NCI-H526 treated with DMSO at 0.1 percent for 48 hours (cell line): Measurements from ENCODE around the gene GPC5.
"Not testable (repeated sequence)": the region's sequence is repeated elsewhere in the genome, so short reads cannot be mapped to it uniquely, and the experiment has no call there.

Source experiments
- DNase-seq: peaks from one replicate; lab custom pipeline; 2025; lab: John Stamatoyannopoulos, UW

GPC5 gene

DNA sequence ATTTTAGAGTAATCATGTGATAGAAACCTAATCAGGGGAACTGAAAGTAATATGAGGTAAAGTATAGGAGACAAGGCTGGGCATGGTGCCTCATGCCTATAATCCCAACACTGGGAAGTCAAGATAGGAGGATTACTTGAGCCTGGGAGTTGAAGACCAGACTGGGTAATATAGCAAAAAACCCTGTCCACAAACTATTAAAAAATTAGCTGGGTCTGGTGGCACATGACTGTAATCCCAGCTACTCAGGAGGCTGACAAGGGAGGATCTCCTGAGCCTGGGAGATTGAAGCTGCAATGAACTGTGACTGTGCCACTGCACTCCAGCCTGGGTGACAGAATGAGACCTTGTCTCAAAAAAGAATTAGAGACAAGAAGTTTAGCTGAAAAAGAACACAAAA lies 469.9 kb downstream of the GPC5 start:
- DNase-seq: no peak

DNA sequence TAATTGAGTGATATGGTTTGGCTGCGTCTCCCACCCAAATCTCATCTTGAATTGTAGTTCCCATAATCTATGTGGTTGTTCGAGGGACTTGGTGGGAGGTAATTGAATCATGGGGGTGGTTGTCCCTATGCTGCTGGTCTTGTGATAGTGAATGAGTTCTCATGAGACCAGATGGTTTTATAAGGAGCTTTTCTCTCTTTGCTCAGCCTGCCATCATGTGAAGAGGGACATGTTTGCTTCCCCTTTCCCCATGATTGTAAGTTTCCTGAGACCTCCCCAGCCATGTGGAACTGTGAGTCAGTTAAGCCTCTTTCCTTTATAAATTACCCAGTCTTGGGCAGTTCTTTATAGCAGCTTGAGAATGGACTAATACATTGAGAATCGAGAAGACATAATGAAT lies 480.1 kb downstream of the GPC5 start:
- no peak for DNase-seq

DNA sequence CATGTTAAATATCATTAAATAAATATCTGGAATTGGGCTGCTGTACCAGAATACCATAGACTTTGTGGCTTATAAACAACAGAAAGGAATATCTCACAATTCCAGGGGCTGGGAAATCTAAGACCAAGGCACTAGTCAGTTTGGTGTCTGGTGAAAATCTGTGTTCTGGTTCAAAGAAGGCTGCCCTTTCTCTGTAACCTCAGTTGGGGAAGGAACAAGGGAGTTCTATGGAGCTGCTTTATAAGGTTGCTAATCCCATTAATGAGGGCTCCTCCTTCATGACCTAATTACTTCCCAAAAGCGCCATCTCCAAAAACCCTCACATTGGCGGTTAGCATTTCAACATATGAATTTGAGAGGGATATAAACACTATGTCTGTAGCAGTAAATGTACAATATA lies 480.9 kb downstream of the GPC5 start:
- DNase-seq: no peak

DNA sequence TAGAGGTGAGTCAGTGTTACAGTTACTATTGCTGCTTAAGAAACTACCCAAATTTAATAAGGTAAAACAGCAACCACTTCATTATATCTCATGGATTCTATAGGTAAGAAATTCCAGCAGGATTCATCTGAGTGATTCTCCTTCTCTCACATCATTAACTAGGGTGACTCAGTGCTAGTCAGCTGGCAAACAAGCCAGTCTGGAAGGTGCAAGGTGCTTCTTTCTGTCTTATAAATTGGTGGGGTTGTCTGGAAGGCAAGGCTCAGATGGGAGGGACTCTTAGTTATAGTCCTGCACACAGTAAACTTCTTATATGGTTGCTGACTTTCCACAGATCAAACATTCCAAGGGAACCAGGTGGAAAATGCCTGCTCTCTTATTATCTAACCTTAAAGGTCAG lies 484.5 kb downstream of the GPC5 start:
- no peak for DNase-seq

DNA sequence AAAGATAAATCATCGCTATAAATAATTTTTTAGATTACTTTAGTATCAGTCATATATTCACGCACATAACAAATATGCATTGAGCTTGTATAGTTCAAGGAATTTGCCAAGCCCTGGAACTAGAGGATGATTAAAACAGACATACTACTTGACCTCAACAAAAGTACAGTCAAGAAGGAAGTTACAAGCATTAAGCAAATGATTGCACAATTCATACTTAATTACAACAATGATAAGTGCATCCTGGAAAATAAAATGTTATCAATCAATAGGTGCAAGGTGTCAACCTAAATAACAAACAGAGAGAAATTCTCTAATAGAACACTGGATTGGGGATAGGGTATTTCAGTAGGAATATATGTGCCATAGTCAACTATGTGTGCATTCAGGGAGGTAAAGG lies 491.2 kb downstream of the GPC5 start:
- no peak for DNase-seq

DNA sequence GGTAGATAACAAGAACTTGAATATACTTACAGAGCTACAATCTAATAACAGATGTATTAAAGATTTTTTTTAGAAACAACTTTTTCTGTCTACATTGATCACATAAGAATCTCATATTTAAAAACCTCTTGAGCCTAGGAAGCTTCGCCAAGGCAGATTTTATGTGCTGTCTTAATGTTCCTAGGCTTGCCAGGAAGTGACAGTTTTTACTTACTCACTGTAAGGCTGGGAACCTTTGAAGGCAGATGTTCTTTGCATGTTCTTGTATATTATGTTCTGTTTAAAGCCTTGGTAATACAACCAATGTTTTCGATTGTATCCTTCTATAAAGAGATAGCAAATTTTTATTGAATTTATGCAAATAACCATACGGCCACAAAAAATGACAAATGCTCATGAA lies 492.7 kb downstream of the GPC5 start:
- DNase-seq: no peak

DNA sequence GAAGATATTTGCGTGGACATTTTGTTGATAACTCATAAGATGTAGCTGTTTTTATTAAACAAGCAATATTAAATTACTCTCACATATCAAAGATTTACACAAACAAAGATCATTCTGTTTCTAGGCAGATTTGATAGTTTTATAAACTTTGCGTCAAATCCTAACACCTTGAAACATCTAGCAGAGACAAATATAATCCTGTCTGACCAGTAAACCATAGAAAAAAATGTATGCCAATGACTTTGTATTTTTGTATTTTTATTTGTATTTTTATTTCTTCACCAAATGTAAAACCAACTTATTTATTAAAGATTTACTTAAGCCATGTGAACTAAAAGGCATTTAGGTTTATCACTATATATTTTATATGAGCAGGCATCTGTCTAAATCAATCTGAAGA lies 494.6 kb downstream of the GPC5 start:
- DNase-seq: no peak

DNA sequence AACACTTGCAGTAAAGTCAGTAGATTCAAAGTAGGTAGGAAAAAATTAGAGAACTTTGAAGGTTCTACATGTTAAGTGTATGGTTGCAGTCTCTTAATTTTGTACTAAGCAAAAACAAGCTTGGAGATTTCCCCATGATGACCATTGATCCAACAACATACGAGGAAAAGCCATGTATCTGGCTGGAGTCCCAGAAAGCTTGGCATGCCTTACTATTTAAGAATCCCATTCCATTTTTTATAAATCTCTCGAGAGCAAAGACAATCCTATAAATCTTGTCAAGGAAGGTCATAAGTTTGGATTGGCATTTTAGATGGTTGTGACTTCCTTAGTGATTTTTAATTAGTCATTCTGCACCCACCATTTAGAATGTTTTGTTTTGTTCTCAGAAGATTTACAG lies 495.9 kb downstream of the GPC5 start:
- DNase-seq: no peak

DNA sequence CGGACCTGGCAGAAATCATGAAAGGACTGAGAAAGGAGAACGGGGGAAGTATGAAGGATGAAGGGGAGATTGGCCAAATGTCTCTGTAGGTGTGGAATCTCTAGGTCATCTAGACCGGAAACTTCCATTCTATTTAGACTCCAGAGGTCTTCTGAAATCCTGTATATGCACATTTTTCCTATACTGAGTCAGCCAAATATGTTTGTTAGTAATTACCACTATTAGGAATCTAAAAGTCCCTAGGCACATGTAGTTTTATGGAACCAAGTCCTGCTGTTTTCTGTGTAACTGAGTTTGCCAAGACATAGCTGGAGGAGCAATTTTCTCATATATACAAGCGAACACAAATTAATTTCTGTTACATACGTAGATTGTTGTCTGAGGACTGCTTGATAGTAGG lies 498.1 kb downstream of the GPC5 start:
- no peak for DNase-seq

DNA sequence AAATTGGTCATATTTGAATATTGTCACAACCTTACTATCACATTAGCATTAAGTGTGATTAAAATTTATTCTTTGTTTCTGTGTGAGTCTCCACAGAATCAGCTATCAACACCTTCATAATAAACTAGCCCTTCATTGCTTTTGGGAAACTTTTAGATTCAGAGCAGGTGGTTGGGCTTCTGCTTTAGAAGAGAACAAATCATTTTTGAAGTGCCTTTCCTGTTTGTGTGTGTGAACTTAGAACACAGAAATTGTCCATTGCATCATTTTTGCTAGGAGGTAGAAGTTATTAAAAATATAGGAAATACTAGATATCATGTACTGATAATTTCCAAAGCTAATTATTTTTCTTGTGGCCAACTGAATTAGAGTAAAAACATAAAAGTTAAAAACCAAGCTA lies 500.6 kb downstream of the GPC5 start:
- DNase-seq: not testable (repeated sequence)

DNA sequence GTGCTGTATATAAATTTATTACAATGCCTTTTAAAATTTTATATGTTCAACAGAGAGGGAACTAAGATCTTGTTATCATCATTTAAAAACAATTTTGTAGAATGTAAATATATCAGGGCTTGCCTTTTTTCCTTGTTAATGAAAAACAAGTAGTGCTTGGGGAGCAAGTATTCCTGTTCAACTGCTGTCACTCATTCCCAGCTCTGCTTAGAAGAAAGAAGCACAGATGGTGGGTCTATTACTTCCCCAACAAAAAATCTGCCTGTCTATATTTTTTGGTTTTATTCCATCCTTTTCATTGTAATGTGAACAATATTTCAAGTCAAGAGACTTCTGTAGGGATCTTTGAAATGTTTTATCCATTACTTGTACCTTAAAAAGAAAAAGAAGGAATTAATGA lies 503.9 kb downstream of the GPC5 start:
- no peak for DNase-seq

DNA sequence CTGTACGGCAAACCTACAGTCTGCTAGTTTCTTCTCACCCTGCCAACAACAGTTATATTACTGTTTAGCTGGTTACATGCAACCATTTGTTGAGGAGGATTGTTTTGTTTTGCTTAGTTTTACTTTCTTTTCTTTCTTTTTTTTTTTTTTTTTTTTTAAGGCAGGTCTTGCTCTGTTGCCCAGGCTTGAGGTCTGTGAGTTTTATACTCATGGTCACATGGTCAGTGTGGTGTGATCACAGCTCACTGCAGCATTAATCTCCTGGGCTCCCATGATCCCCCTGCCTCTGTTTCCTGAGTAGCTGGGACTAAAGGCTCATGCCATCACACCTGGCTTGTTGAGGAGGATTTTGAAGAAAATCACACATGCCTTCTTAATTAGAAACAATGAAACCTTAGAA lies 505.6 kb downstream of the GPC5 start:
- DNase-seq: no peak

DNA sequence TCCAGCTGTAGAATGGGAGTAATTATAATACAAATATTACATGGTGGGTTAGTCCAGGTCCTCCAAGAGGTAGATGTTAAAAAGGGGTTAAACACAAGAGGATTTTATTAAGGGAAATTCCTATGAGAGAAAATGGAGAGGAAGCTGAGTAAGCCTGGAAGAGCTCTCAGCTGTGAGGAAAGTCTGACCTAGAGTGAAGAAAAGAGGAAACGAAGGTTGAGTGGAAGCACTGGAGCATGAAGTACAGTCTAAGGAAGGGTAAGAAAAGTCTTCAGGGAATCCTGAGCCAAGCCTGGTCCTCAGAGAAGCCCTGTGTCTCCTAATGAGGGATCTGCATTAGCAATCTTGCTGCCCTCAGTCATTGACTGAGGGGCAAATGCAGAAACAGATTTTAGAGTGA lies 506.2 kb downstream of the GPC5 start:
- no peak for DNase-seq

DNA sequence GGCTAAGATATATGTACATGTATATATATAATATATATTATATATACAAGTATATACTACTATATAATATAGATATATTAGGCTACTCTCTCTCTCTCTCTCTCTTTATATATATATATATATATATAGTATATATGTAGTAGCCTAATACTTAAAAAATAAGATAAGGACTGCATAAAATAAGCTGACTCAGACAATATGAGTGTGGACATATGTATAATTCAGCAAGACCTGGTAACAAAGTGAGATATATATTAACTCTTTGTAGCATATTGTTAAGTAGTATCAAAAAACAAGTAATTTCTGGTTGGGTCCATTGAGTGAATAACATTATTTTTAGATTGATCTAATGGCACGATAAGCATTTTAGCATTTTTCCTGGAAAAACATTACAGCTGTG lies 509.0 kb downstream of the GPC5 start:
- DNase-seq: no peak

DNA sequence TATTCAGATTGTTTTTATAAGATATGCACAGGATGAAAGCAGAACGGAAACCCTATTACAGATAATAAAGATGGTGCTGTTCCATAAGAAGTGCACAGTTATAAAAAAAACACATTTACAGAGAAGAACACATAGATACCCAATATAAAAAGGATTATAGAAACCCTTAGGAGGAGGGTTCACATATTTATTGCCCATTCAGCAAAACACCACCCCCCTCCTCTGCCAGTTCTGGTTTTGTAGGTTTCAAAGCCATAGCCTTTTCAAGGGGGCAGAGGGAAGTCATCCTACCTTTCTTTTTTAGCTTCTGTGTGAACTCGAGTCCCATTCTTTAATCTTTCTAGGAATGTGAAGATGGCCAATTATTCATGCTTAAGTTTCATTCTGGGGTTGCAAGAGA lies 511.2 kb downstream of the GPC5 start:
- no peak for DNase-seq

DNA sequence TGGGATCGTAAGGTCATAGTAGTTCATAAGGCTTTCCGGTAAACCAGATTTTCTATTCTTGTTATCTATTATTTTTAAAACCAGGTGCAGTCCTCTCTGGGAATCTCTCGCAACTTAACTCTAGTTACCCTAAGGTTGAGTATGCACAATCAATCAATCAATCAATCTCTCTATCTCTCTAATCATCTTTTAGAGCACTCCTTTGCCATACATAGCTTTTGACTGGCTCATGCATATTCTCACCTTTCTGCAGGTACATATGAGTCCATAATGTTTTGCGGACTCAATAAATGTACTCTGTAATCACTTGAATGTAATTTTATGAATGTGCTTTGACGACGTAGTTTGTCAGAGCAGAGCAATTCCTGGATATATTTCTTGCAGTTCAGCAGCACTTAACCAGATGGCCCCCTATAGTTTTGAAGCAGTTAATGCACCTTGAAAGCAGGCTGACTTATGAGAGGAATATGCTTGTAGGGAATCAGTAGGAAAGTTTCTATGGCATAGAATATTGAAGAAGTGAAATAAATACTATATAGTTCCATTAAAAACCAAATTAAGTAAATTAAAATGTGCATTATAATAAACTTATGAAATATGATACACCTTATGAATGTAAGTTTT lies 524.7 kb downstream of the GPC5 start:
- no peak for DNase-seq

DNA sequence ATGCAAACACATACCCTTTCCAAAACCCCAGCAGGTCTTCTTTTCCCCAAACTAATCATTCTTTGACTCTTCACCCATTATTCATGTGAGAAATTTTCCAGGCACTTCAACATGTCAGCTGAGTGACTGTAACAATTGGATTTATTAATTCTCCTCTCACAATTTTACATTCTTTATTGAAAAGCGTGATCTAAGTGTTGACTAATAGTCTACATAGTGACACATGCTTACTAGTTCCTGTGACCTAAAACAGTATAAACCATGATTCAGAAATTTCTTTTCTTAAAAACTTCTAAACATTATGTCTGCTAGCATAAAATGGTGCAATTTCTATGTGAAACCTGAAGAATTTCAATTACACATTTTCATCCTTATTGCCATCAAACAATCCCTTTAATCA lies 532.3 kb downstream of the GPC5 start:
- DNase-seq: no peak

DNA sequence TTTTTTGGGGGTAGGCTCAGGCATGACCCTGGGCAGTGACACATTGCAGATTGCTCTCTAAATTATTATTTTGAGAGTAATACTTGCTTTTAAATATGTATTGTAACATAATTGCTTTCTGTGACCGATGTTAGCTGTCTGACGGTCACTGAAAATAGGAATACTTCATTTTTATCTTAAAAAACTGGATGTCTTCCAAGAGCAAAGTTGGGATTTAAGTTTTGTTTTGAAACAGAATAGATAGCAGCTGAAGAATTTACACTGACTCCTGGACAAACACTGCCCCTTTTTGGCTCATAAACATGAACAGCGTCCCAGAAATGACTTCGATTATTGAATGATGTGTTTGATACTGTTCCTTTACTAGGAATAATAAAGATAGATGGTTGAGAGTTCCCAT lies 535.9 kb downstream of the GPC5 start:
- DNase-seq: no peak

DNA sequence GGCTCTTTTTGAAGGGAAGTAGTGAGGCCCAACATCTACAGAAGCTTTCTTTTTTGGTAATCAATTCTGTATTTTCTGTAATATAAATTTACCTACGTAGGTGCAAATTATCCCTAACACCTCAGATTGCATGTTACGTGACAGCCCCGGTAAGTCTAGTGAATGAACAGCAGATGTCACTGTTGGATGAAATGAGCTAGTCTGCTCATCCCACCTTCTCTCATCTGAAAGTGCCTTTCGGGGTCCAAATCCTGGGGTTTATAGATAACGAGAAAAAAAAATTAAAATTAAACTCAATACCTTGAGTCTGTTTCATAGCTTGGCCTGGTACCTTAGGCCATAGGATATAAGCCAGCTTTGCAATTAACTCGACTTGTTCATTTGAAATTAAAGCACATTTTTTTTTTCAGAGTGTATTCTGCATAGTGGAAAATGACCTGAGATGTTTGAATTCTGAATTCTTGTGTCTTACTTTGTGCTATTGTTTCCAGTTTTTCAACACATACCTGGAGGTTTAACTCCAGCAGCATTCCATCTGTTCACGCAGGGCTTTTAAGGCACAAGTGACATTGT lies 548.2 kb downstream of the GPC5 start:
- peak; percentile 53 for DNase-seq

DNA sequence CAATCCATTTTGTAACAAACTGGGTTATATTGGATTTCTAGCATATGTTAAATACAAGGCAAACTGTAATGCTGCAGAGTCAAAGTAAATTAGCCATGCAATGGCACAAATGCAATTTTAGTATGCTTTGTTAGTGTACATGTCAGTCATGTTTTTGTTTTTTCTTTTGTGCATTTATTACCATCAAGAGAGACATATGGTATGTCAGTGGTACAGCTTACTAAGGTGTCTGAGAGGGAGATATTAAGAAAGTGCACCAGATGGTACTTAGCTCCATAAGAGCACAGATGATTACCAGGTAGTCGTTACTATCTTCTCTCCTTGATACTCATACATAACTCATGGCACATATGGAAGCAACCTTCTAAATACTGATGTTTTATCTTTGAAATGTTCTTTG lies 550.3 kb downstream of the GPC5 start:
- no peak for DNase-seq

DNA sequence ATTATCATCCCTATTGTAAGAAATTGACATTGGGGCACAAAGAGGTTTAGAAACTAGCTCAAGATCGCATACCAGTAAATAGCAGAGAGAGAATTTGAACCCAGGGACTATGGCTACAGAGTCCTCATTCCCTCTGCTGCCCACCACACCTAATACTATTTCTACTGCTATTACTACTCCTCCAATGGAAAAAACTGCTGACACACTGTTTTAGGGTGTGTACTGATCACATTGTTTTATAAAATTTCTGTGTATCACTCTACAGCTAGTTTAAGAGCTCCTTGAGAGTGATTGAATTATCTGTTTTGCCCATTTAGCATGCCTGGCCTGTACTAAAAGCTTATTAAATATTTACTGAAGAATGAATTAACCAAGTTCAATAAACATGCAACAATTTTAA lies 552.4 kb downstream of the GPC5 start:
- no peak for DNase-seq

DNA sequence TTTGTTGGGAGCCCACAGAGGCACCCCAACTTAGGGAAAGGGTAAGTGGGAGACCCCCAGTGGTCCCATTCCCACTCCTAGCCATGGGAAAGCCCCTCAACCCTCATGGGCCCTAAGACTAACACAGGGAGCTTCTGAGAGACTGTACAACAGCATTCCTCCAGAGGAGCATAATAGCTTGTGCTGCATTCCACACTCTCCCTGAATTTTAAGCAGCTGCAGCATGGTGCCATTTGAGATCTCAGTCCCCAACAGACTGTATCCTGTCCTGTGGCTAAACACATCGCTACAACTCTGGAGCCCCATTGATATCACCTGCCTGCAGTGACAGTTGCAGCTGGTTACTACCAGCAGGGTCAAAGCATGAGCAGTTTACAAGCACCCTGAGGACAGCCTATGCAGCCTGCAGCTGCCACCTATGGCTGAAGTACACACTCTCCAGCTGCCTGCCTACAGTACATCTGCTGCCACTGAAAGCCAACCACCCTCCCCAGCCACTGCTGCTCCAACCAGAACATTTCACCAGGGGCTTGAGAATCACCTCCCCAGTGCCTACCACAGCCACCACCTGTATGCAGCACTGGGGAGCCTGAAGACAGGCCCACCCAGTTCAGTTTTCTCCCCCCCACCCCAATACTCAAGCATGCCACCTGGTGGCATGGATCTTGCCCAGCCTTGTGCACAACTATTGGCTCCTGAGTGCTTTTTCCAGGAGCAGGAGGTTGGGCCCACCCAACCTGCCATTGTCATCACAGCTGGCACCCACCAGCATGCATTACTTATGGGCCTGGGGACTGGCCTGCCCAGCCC lies 557.3 kb downstream of the GPC5 start:
- no peak for DNase-seq

DNA sequence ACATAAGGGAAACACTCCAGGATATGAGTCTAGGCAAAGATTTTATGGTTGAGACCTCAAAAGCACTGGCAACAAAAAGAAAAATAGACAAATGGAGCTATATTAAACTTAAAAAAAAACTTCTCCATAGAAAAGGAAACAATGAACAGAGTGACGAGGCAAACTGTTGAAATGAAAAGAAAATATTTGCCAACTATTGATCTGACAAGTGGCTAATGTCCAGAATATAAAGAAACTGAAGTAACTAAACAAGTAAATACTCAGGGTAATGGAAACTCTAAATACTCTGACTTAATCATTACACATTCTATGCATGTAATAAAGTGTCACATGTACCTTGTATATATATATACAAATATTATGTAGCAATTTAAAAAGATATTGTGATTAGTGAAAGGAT lies 562.5 kb downstream of the GPC5 start:
- no peak for DNase-seq

DNA sequence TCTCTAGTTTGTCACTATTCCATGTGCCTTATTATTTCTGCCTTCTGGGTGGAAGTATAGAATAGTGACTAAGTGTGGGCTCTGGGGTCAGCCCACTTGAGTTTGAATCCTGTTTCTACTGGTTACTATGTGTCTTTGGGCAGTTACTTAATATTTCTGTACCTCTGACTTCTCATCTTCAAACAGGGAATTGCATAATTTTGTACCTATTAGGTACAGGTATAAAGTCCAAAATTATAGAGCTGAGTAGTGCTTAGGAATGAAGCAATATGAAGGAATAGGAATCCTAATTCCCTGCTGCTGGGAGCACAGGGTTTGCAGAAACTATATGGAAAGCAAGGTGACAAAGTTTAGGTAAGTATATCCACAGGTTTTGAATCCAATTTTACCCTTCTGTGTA lies 564.5 kb downstream of the GPC5 start:
- no peak for DNase-seq
